ENCODE data around the gene MRPL55. TPM values are rescaled to one million over a fixed set of nuclear protein-coding genes. Genes with fewer than 3 reads are reported as not detected.

The MRPL55 gene
- total RNA-seq, 1 experiment from 2014 or later: 76.6 TPM

GRCh38 chr1:228110556-228110955 is 1.5 kb upstream of the MRPL55 start:
- H3K27ac ChIP-seq (ENCODE audit: low read length): no peak overlapping the region; the same call in 1 of the 2 replicates
- H3K9me3 ChIP-seq (ENCODE audit: low read length): no peaks in the 10 kb centered on the region
- H3K27me3 ChIP-seq (ENCODE audit: low read length): no peaks in the 10 kb centered on the region
- peaks cover 31% of the 10 kb centered on the region for H3K79me2 ChIP-seq (ENCODE audit: low read length)
- peaks cover 19% of the 10 kb centered on the region for H3K4me1 ChIP-seq (ENCODE audit: low read length)
- no peak overlapping the region for H3K4me2 ChIP-seq (ENCODE audit: low read depth, low read length, poor library complexity, severe bottlenecking)
- no peaks in the 10 kb centered on the region for H3K9me2 ChIP-seq (replicated peaks; ENCODE audit: insufficient read depth, low read length)
- H3K9ac ChIP-seq (ENCODE audit: low read length): no peak overlapping the region
- H4K20me1 ChIP-seq (ENCODE audit: insufficient read depth, low read depth, low read length): no peaks in the 10 kb centered on the region
- no peak overlapping the region for H3K4me3 ChIP-seq (ENCODE audit: low read length)
- DNase-seq: no peak
- H2AFZ ChIP-seq (ENCODE audit: low read length): no peak overlapping the region
- H3K36me3 ChIP-seq (ENCODE audit: insufficient read depth, low read length): peaks cover 8% of the 10 kb centered on the region; the same call in 1 of the 2 replicates

DNA sequence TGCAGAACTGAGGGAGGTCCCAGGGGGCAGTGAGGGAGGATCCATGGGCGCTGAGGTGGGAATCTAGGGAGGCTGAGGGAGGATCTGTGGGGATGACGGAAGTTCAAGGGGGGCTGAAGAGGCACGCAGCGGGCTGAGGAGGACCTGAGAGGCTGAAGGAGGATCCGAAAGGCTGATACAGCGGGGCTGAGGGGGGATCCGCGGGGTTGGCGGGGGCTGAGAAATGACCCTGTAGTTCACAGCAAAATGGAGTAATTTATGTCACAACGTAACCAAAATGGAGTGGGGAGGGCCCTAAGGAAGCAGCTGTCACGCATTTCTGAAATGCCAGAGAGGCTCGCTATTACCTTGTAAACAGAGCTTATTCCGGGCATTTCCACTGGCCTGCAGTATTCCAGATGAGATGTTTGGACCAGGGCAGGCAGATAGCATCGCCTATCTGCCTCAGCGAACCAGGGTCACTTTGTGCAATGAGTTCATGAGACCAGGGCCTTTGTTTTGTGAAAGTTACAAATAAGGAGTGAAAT is 926 bp upstream of the MRPL55 start:
- Histone ChIP-seq H4K20me1 (ENCODE audit: insufficient read depth, low read depth, low read length) (no peaks in the 10 kb centered on the region), H3K9ac (ENCODE audit: low read length) (peak overlapping the region; percentile 84), H2AFZ (ENCODE audit: low read length) (peak overlapping the region; percentile 52; the same call in 1 of the 2 replicates), H3K4me1 (ENCODE audit: low read length) (peaks cover 19% of the 10 kb centered on the region), H3K36me3 (ENCODE audit: insufficient read depth, low read length) (peaks cover 9% of the 10 kb centered on the region; the same call in 1 of the 2 replicates), H3K27me3 (ENCODE audit: low read length) (no peaks in the 10 kb centered on the region), H3K9me3 (ENCODE audit: low read length) (no peaks in the 10 kb centered on the region), H3K4me3 (ENCODE audit: low read length) (peak overlapping the region; percentile 87), H3K27ac (ENCODE audit: low read length) (peak overlapping the region; percentile 19; the same call in 1 of the 2 replicates), H3K4me2 (ENCODE audit: low read depth, low read length, poor library complexity, severe bottlenecking) (peak overlapping the region; percentile 87), H3K79me2 (ENCODE audit: low read length) (peaks cover 27% of the 10 kb centered on the region), H3K9me2 (replicated peaks; ENCODE audit: insufficient read depth, low read length) (no peaks in the 10 kb centered on the region)
- no peak for DNase-seq

GRCh38 chr1:228108742-228109072 is 392 bp downstream of the MRPL55 start:
- Histone ChIP-seq H2AFZ (ENCODE audit: low read length) (no peak overlapping the region), H3K79me2 (ENCODE audit: low read length) (peaks cover 26% of the 10 kb centered on the region), H3K27me3 (ENCODE audit: low read length) (no peaks in the 10 kb centered on the region), H3K4me3 (ENCODE audit: low read length) (peak overlapping the region; percentile 87), H3K36me3 (ENCODE audit: insufficient read depth, low read length) (peaks cover 9% of the 10 kb centered on the region; the same call in 1 of the 2 replicates), H3K4me2 (ENCODE audit: low read depth, low read length, poor library complexity, severe bottlenecking) (peak overlapping the region; percentile 90), H3K9me3 (ENCODE audit: low read length) (no peaks in the 10 kb centered on the region), H4K20me1 (ENCODE audit: insufficient read depth, low read depth, low read length) (no peaks in the 10 kb centered on the region), H3K4me1 (ENCODE audit: low read length) (peaks cover 30% of the 10 kb centered on the region), H3K9ac (ENCODE audit: low read length) (peak overlapping the region; percentile 87), H3K27ac (ENCODE audit: low read length) (no peak overlapping the region), H3K9me2 (replicated peaks; ENCODE audit: insufficient read depth, low read length) (no peaks in the 10 kb centered on the region)
- DNase-seq: peak; percentile 55

- Histone ChIP-seq H3K27me3 (ENCODE audit: low read length) (no peaks in the 10 kb centered on the region), H3K4me1 (ENCODE audit: low read length) (peaks cover 34% of the 10 kb centered on the region), H2AFZ (ENCODE audit: low read length) (no peak overlapping the region), H3K9ac (ENCODE audit: low read length) (peak overlapping the region; percentile 87), H3K36me3 (ENCODE audit: insufficient read depth, low read length) (peaks cover 9% of the 10 kb centered on the region; the same call in 1 of the 2 replicates), H3K4me3 (ENCODE audit: low read length) (peak overlapping the region; percentile 87), H3K79me2 (ENCODE audit: low read length) (peaks cover 26% of the 10 kb centered on the region), H3K27ac (ENCODE audit: low read length) (no peak overlapping the region), H3K4me2 (ENCODE audit: low read depth, low read length, poor library complexity, severe bottlenecking) (peak overlapping the region; percentile 90), H4K20me1 (ENCODE audit: insufficient read depth, low read depth, low read length) (no peaks in the 10 kb centered on the region), H3K9me3 (ENCODE audit: low read length) (no peaks in the 10 kb centered on the region), H3K9me2 (replicated peaks; ENCODE audit: insufficient read depth, low read length) (no peaks in the 10 kb centered on the region)
- DNase-seq: no peak
These were observed 926 bp downstream of the MRPL55 start for GRCh38 chr1:228108055-228108690.

GRCh38 chr1:228107636-228108035 is 1.5 kb downstream of the MRPL55 start:
- H3K4me3 ChIP-seq (ENCODE audit: low read length): peak overlapping the region; percentile 87

GRCh38 chr1:228106800-228107054 is 2.4 kb downstream of the MRPL55 start:
- H4K20me1 ChIP-seq (ENCODE audit: insufficient read depth, low read depth, low read length): 0 out of 2 replicates have a peak, but pooled peaks cover 4% of the 10 kb centered on the region
- no peak for DNase-seq
- H3K9ac ChIP-seq (ENCODE audit: low read length): no peak overlapping the region
- H3K36me3 ChIP-seq (ENCODE audit: insufficient read depth, low read length): 0 out of 2 replicates have a peak, but pooled peaks cover 9% of the 10 kb centered on the region
- no peak overlapping the region for H2AFZ ChIP-seq (ENCODE audit: low read length)
- H3K27me3 ChIP-seq (ENCODE audit: low read length): no peaks in the 10 kb centered on the region
- H3K27ac ChIP-seq (ENCODE audit: low read length): no peak overlapping the region
- H3K9me3 ChIP-seq (ENCODE audit: low read length): no peaks in the 10 kb centered on the region
- peaks cover 38% of the 10 kb centered on the region for H3K79me2 ChIP-seq (ENCODE audit: low read length)
- H3K4me1 ChIP-seq (ENCODE audit: low read length): peaks cover 37% of the 10 kb centered on the region
- no peak overlapping the region for H3K4me2 ChIP-seq (ENCODE audit: low read depth, low read length, poor library complexity, severe bottlenecking)
- H3K9me2 ChIP-seq (replicated peaks; ENCODE audit: insufficient read depth, low read length): no peaks in the 10 kb centered on the region
- H3K4me3 ChIP-seq (ENCODE audit: low read length): no peak overlapping the region

More at GRCh38 chr1:228107636-228108035, 1.5 kb downstream of the MRPL55 start:
- H4K20me1 ChIP-seq (ENCODE audit: insufficient read depth, low read depth, low read length): no peaks in the 10 kb centered on the region
- no peak overlapping the region for H3K27ac ChIP-seq (ENCODE audit: low read length)
- H3K9me3 ChIP-seq (ENCODE audit: low read length): no peaks in the 10 kb centered on the region
- H3K4me1 ChIP-seq (ENCODE audit: low read length): peaks cover 34% of the 10 kb centered on the region
- H3K36me3 ChIP-seq (ENCODE audit: insufficient read depth, low read length): peaks cover 9% of the 10 kb centered on the region; the same call in 1 of the 2 replicates
- H3K79me2 ChIP-seq (ENCODE audit: low read length): peaks cover 29% of the 10 kb centered on the region
- peak overlapping the region; percentile 87 for H3K9ac ChIP-seq (ENCODE audit: low read length)
- H3K9me2 ChIP-seq (replicated peaks; ENCODE audit: insufficient read depth, low read length): no peaks in the 10 kb centered on the region
- H3K27me3 ChIP-seq (ENCODE audit: low read length): no peaks in the 10 kb centered on the region
- no peak for DNase-seq
- peak overlapping the region; percentile 90 for H3K4me2 ChIP-seq (ENCODE audit: low read depth, low read length, poor library complexity, severe bottlenecking)
- no peak overlapping the region for H2AFZ ChIP-seq (ENCODE audit: low read length)

DNA sequence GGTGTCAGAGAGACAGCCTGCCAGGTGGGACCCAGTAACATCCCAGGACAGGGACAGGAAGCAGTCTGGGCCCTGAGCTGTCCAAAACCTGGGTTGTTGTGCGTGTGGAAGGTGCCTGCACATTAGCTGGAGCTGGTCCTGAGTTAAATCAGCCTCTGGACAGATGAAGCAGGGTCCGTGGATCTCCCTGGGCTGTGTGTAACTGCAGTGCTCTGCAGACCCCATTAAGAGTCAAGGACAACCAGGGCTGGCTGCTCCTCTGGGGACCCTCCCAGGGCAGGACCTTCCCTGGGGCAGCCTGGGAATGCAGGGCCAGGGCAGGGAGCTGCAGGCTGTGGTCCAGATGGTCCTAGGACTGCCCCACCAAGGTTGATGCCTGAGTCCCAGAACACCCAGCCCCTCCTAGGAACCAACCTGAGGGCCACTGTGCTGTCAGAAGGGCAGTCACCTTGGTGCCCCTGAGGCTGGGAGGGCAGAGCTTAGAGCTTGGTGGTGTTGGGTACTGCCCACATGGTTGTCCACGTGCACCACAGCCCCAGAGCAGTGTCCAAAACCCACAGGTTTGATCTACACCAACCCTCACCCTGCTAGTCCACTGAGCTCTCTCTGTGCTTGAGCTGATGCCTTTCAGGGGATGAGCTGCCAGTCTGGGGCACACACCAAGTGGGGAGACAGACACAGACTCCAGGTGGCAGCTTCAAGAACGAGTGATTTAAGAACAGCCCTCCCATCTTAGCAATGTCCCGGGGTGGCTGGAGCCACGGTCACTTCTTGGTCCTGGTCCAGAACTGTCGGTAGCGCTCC is 2.9 kb downstream of the MRPL55 start:
- DNase-seq: peak; percentile 39
- no peak overlapping the region for H3K4me3 ChIP-seq (ENCODE audit: low read length)
- peaks cover 42% of the 10 kb centered on the region for H3K4me1 ChIP-seq (ENCODE audit: low read length)
- 0 out of 2 replicates have a peak, but pooled peaks cover 9% of the 10 kb centered on the region for H3K36me3 ChIP-seq (ENCODE audit: insufficient read depth, low read length)
- H3K27me3 ChIP-seq (ENCODE audit: low read length): no peaks in the 10 kb centered on the region
- no peaks in the 10 kb centered on the region for H3K9me2 ChIP-seq (replicated peaks; ENCODE audit: insufficient read depth, low read length)
- no peak overlapping the region for H3K9ac ChIP-seq (ENCODE audit: low read length)
- H3K9me3 ChIP-seq (ENCODE audit: low read length): no peaks in the 10 kb centered on the region
- H4K20me1 ChIP-seq (ENCODE audit: insufficient read depth, low read depth, low read length): peaks cover 9% of the 10 kb centered on the region; the same call in 1 of the 2 replicates
- no peak overlapping the region for H3K4me2 ChIP-seq (ENCODE audit: low read depth, low read length, poor library complexity, severe bottlenecking)
- peaks cover 43% of the 10 kb centered on the region for H3K79me2 ChIP-seq (ENCODE audit: low read length)
- H2AFZ ChIP-seq (ENCODE audit: low read length): no peak overlapping the region
- H3K27ac ChIP-seq (ENCODE audit: low read length): no peak overlapping the region

Data from Karpas-422 (cell line).